ENCODE measurements around the gene BBX. TPM values are rescaled to one million over a fixed set of nuclear protein-coding genes. Genes with fewer than 3 reads are reported as not detected.
A peak's percentile ranks its signal among the peaks of the same experiment; 100 is the strongest.
"Not testable (repeated sequence)": the region's sequence is repeated elsewhere in the genome, so short reads cannot be mapped to it uniquely, and the experiment has no call there.

The BBX gene
- total RNA-seq, 1 experiment from 2014 or later: 66.8 TPM

GRCh38 chr3:107690522-107691138 is 167.9 kb downstream of the BBX start:
- intact Hi-C loops (cut with micrococcal nuclease): loop anchor here (1.0 kb wide), 2 partner anchors 51 to 156 kb away; no protein-coding TSS in a partner anchor
- Histone ChIP-seq H3K9ac (ENCODE audit: low read length) (no peak overlapping the region), H3K36me3 (ENCODE audit: low read depth, low read length) (no peaks in the 10 kb centered on the region), H3K4me2 (ENCODE audit: low read length) (no peak overlapping the region), H3K4me3 (ENCODE audit: low read length) (no peak overlapping the region), H3K4me1 (ENCODE audit: insufficient read depth, low read length) (no peaks in the 10 kb centered on the region), H2AFZ (ENCODE audit: low read length) (no peak overlapping the region), H3F3A (ENCODE audit: low read length, unreplicated experiment) (no peaks in the 10 kb centered on the region), H3K79me2 (ENCODE audit: low read length) (no peaks in the 10 kb centered on the region), H3K9me3 (ENCODE audit: low read length) (no peaks in the 10 kb centered on the region), H3K27ac (ENCODE audit: low read length) (no peak overlapping the region), H4K20me1 (ENCODE audit: low read length) (no peaks in the 10 kb centered on the region), H3K9me2 (replicated peaks; ENCODE audit: low read length) (no peaks in the 10 kb centered on the region), H3K27me3 (ENCODE audit: low read length) (no peaks in the 10 kb centered on the region)
- DNase-seq (peak; percentile 84), ATAC-seq (peak; percentile 77)
- TF ChIP-seq CTCF (conservative IDR thresholded peaks at IDR 0.05; ENCODE audit: low read depth, low read length): peak; percentile 72
- TF ChIP-seq EZH2 (IDR thresholded peaks at IDR 0.05; ENCODE audit: low read length, unreplicated experiment): no peak
- ChIA-PET POLR2A (ENCODE audit: unreplicated experiment) (no interaction called here), CTCF (interaction anchor here (0.5 to 1.9 kb wide), 13 partner anchors 10 to 1445 kb away, joined by 3 to 37 read pairs (median 5); no protein-coding TSS in a partner anchor)
- BruUV-seq (replicated peaks): no TSS peak

GRCh38 chr3:107691984-107692383 is 169.2 kb downstream of the BBX start:
- H3K9me3 ChIP-seq (ENCODE audit: low read length); H3K4me2 ChIP-seq (ENCODE audit: low read length); H3K9ac ChIP-seq (ENCODE audit: low read length); H3F3A ChIP-seq (ENCODE audit: low read length, unreplicated experiment); BruUV-seq (replicated peaks); intact Hi-C loops (cut with micrococcal nuclease); H3K4me3 ChIP-seq (ENCODE audit: low read length); DNase-seq; H3K27ac ChIP-seq (ENCODE audit: low read length); ATAC-seq; H2AFZ ChIP-seq (ENCODE audit: low read length); H3K27me3 ChIP-seq (ENCODE audit: low read length); H3K4me1 ChIP-seq (ENCODE audit: insufficient read depth, low read length); CTCF ChIA-PET; POLR2A ChIA-PET (ENCODE audit: unreplicated experiment); H3K36me3 ChIP-seq (ENCODE audit: low read depth, low read length); H4K20me1 ChIP-seq (ENCODE audit: low read length); H3K9me2 ChIP-seq (replicated peaks; ENCODE audit: low read length); H3K79me2 ChIP-seq (ENCODE audit: low read length): not testable (repeated sequence)

GRCh38 chr3:107697348-107697747 is 174.6 kb downstream of the BBX start:
- POLR2A ChIA-PET (ENCODE audit: unreplicated experiment); CTCF ChIA-PET; H3K9me3 ChIP-seq (ENCODE audit: low read length); H3K9me2 ChIP-seq (replicated peaks; ENCODE audit: low read length); BruUV-seq (replicated peaks); H3K79me2 ChIP-seq (ENCODE audit: low read length); intact Hi-C loops (cut with micrococcal nuclease); H3K36me3 ChIP-seq (ENCODE audit: low read depth, low read length); H3K9ac ChIP-seq (ENCODE audit: low read length); H3K27me3 ChIP-seq (ENCODE audit: low read length); H3F3A ChIP-seq (ENCODE audit: low read length, unreplicated experiment); H3K4me1 ChIP-seq (ENCODE audit: insufficient read depth, low read length); H3K27ac ChIP-seq (ENCODE audit: low read length); H4K20me1 ChIP-seq (ENCODE audit: low read length); H3K4me2 ChIP-seq (ENCODE audit: low read length); ATAC-seq; DNase-seq; H3K4me3 ChIP-seq (ENCODE audit: low read length); H2AFZ ChIP-seq (ENCODE audit: low read length): not testable (repeated sequence)

- H3K9me2 ChIP-seq (replicated peaks; ENCODE audit: low read length); POLR2A ChIA-PET (ENCODE audit: unreplicated experiment); CTCF ChIA-PET; H3K79me2 ChIP-seq (ENCODE audit: low read length); H3K4me3 ChIP-seq (ENCODE audit: low read length); ATAC-seq; H3K27me3 ChIP-seq (ENCODE audit: low read length); H3K9ac ChIP-seq (ENCODE audit: low read length); H3K27ac ChIP-seq (ENCODE audit: low read length); H3K9me3 ChIP-seq (ENCODE audit: low read length); intact Hi-C loops (cut with micrococcal nuclease); H3F3A ChIP-seq (ENCODE audit: low read length, unreplicated experiment); H2AFZ ChIP-seq (ENCODE audit: low read length); H3K36me3 ChIP-seq (ENCODE audit: low read depth, low read length); DNase-seq; H3K4me2 ChIP-seq (ENCODE audit: low read length); BruUV-seq (replicated peaks); H4K20me1 ChIP-seq (ENCODE audit: low read length); H3K4me1 ChIP-seq (ENCODE audit: insufficient read depth, low read length): not testable (repeated sequence)
These were observed 175.1 kb downstream of the BBX start for GRCh38 chr3:107697855-107698254.
